ENCODE measurements around the gene FAM120A.

The FAM120A gene

DNA sequence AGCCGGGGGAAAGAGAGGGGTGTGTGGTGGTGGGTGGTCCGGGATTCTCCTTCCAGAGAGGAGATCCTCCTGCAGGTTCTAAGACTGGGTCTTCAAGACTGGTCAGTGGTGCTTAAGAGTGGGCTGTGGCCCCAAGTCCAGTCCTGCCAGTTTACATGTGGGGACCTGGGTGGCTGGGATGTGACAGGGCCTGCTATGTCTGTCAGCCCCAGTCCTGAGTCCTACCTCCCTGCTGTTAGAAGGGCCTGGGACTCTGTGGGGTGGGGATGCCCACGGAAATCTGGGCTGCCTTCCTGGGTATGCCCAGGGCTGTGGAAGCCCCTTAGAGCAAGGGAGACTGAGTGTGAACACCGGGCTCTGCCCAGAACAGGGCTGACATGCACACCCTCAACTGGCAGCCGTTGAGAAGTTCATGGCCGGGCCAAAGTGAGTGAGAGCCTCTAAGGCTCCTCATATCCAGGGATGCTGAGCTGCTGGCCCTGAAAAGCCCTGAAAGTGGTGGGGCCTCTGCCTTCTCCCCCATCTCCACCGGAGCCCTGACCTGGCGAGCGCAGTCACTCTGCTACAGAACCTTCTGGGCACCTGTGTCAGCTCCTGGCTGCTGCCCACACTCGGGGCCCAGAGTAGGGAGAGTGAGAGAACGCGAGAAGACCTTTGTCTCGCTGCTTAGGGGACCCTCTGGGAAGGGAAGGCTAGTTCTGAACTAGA lies 126.6 kb downstream of the FAM120A start:
- TF ChIP-seq ZFX (IDR thresholded peaks at IDR 0.05) (no peak), CTCF (conservative IDR thresholded peaks at IDR 0.05) (no peak)
- peak overlapping the region; percentile 92 for H3K27ac ChIP-seq

DNA sequence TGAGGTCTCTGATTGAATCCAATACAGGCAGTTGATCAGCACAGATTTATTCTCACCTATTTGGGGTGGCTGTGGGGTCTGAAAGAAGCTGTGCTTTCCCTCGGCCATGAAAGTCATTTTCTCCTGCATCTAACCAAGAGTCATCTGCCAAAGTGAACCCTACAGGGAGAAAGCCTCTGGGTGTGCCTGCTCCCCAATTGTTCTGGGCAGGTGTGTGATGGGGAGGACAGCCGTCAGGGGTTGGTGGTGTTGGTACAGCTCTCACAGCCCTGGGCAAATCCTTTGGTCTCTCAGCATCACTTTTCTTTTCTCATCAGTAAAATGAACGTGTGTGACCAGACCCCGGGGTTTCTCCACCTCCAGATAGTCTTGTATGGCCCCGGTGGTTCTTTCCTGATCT lies 127.4 kb downstream of the FAM120A start:
- TF ChIP-seq ZFX (IDR thresholded peaks at IDR 0.05) (no peak), CTCF (conservative IDR thresholded peaks at IDR 0.05) (no peak)
- peak overlapping the region; percentile 92; the same call in 1 of the 2 replicates for H3K27ac ChIP-seq

GRCh38 chr9:93579711-93580516 lies 128.4 kb downstream of the FAM120A start:
- H3K27ac ChIP-seq = no peak overlapping the region
- TF ChIP-seq ZFX (IDR thresholded peaks at IDR 0.05) (no peak), CTCF (conservative IDR thresholded peaks at IDR 0.05) (no peak)

GRCh38 chr9:93580654-93581380 lies 129.3 kb downstream of the FAM120A start:
- H3K27ac ChIP-seq = no peak overlapping the region
- TF ChIP-seq CTCF (conservative IDR thresholded peaks at IDR 0.05) (no peak), ZFX (IDR thresholded peaks at IDR 0.05) (no peak)

- H3K27ac ChIP-seq = no peak overlapping the region
- TF ChIP-seq ZFX (IDR thresholded peaks at IDR 0.05) (no peak), CTCF (conservative IDR thresholded peaks at IDR 0.05) (no peak)
Measured at GRCh38 chr9:93582115-93582514, 130.6 kb downstream of the FAM120A start.

GRCh38 chr9:93582550-93582949 lies 131.1 kb downstream of the FAM120A start:
- no peak overlapping the region for H3K27ac ChIP-seq
- no peak for TF ChIP-seq ZFX (IDR thresholded peaks at IDR 0.05)

GRCh38 chr9:93585259-93585658 lies 133.8 kb downstream of the FAM120A start:
- H3K27ac ChIP-seq = no peak overlapping the region
- no peak for TF ChIP-seq CTCF (conservative IDR thresholded peaks at IDR 0.05)
- TF ChIP-seq ZFX (IDR thresholded peaks at IDR 0.05) = no peak

Measured in C4-2B (cell line).